ENCODE results near the gene STXBP6.

The STXBP6 gene

DNA sequence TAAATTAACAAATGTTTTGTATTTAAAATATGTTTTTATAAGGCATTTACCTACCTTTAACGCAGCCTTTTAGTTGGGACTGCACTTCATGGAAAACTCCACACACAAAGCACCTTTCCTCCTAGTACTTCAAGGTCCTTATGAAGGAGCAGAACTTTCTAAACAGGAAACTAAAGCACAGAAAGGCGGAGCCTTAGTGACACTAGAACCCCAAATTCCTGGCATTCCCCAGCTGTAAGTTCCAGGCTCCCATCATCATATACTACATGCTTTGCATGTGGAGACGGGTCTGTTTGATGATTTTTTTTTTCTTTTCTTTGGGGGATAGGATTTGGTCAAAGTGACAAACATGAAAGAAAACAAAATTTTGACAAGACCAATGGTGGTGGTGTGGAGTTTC lies 39.5 kb downstream of the STXBP6 start:
- in situ Hi-C loops (cut with HindIII; ENCODE audit: low sequenced_read_pairs), result no loop called here
- DNase-seq (ENCODE audit: low read depth, low spot score), result no peak

DNA sequence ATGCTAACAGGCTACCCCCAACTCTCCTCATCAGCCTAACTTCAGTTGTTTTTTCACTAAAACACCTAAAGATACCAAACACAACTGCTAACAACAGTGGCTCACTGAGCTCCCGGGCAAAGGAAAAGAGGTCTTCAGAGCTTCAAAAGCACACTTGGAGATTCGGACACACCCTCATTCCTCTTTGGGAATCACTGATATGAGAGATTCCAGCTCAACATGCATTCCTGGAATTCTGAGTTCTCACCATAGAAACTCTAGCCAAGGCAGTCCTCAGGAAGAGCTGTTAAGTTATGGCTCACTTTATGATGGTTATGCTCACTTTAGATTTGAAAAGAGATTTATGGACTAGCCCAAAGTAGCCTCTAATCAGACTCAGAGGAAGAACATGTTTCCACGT lies 40.1 kb downstream of the STXBP6 start:
- no peak overlapping the region for H3K4me3 ChIP-seq (ENCODE audit: low read depth, low read length)
- in situ Hi-C loops (cut with HindIII; ENCODE audit: low sequenced_read_pairs), result no loop called here
- TF ChIP-seq, protein P1, sequence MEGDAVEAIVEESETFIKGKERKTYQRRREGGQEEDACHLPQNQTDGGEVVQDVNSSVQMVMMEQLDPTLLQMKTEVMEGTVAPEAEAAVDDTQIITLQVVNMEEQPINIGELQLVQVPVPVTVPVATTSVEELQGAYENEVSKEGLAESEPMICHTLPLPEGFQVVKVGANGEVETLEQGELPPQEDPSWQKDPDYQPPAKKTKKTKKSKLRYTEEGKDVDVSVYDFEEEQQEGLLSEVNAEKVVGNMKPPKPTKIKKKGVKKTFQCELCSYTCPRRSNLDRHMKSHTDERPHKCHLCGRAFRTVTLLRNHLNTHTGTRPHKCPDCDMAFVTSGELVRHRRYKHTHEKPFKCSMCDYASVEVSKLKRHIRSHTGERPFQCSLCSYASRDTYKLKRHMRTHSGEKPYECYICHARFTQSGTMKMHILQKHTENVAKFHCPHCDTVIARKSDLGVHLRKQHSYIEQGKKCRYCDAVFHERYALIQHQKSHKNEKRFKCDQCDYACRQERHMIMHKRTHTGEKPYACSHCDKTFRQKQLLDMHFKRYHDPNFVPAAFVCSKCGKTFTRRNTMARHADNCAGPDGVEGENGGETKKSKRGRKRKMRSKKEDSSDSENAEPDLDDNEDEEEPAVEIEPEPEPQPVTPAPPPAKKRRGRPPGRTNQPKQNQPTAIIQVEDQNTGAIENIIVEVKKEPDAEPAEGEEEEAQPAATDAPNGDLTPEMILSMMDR (IDR thresholded peaks at IDR 0.05; ENCODE audit: low read depth, low read length), result no peak
- DNase-seq (ENCODE audit: low read depth, low spot score), result peak; percentile 22

More for the DNA sequence above, 39.5 kb downstream of the STXBP6 start:
- no peak overlapping the region for H3K4me3 ChIP-seq (ENCODE audit: low read depth, low read length)
- TF ChIP-seq, protein P1 (IDR thresholded peaks at IDR 0.05; ENCODE audit: low read depth, low read length), result no peak

DNA sequence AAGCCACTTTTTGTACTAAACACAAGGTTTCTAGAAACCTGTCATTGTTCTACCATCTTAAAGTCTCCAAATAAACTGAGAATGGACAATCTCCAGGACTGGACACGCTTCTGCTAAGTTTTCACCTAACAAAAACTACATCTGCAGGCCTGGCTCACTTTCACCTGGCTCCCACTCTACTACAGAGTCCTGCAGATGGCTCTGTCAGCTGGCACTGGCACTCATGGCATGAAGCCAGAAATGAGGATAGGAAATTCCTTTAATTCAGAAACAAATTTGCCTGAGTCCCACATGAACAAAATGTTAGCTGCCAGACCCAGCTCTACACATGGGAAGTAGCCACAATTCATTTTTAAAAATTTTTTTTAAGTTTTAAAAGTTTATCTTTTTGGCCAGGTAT lies 42.1 kb downstream of the STXBP6 start:
- in situ Hi-C loops (cut with HindIII; ENCODE audit: low sequenced_read_pairs), result no loop called here
- H3K4me3 ChIP-seq (ENCODE audit: low read depth, low read length), result no peak overlapping the region
- DNase-seq (ENCODE audit: low read depth, low spot score), result no peak
- TF ChIP-seq, protein P1 (IDR thresholded peaks at IDR 0.05; ENCODE audit: low read depth, low read length), result no peak

DNA sequence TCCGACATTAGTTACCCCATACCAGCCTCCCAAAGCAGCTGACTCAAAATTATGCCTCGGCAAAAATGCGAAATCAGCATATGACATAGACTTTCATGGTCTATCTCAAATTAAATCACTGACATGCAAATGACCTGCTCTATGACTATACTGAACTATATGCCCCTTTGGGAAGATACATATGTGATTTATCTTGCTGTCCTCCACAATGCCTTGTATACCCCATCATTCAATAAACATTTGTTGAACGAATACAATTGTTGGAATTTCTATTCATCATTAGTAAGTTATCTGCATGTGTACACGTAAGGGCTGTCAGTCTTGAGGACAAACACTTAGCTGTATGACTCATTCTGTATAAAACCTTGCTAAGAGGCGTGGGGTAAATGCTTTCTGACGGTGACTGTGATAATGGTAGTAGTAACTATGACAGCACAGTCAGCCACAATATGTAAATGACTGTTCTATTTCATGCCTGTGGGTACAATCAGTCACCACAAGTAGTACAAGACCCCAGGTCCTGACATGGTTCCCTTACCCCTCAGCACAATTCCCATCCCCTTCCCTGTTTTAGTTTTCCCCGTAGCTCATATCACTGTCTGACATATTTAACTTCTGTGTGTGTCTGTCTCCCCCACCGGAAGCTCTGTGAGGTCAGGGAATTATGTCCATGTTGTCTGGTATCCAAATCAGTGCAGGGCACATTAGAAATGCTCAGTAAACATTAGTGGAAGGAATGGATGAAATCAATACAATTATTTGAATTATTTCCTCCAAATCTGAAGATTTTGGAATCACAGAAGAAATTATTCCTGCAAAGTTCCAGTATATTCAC lies 42.8 kb downstream of the STXBP6 start:
- in situ Hi-C loops (cut with HindIII; ENCODE audit: low sequenced_read_pairs), result no loop called here
- peak; percentile 78 for DNase-seq (ENCODE audit: low read depth, low spot score)
- H3K4me3 ChIP-seq (ENCODE audit: low read depth, low read length), result no peak overlapping the region
- TF ChIP-seq, protein P1 (IDR thresholded peaks at IDR 0.05; ENCODE audit: low read depth, low read length), result no peak

DNA sequence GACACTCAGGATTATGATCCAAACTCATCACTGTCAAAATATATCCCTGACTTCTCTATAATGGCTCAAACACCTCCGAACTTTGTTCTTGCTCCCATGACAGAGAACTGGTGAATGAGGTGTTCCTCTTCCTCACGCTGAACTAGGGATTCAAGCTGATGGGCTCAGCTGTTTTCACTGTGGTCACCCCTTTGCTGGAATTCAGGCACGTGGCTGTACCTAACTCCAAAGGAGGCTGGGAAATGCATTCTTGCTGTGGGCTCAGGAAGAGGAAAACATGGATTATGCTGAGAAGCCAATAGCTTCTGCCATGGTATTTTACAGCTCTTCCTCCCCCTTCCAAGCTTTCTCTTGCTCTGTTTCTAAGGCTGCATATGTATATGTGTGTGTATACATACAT lies 43.9 kb downstream of the STXBP6 start:
- DNase-seq (ENCODE audit: low read depth, low spot score), result no peak
- no peak overlapping the region for H3K4me3 ChIP-seq (ENCODE audit: low read depth, low read length)
- TF ChIP-seq, protein P1 (IDR thresholded peaks at IDR 0.05; ENCODE audit: low read depth, low read length), result no peak
- in situ Hi-C loops (cut with HindIII; ENCODE audit: low sequenced_read_pairs), result no loop called here

DNA sequence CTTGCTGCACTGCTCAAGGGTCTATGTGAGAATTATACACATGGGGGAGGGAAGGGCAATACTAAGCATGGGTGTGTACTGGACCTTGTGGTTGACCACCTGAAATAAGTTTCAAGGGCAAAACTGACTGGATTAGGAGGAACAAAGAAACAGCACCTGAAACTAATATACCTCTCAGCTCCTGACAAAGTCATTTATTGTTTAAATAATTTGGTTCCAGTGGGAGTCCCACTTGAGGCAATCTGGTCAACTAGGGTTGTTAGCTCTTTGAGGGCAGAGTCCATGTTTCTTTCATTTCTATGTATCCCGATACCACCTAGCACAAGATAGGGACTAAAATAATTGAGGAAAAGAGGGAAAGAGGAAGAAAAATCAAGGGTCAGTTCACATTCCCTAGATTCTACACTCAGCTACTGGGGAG lies 45.5 kb downstream of the STXBP6 start:
- no peak for DNase-seq (ENCODE audit: low read depth, low spot score)
- H3K4me3 ChIP-seq (ENCODE audit: low read depth, low read length), result no peak overlapping the region
- TF ChIP-seq, protein P1 (IDR thresholded peaks at IDR 0.05; ENCODE audit: low read depth, low read length), result no peak
- in situ Hi-C loops (cut with HindIII; ENCODE audit: low sequenced_read_pairs), result no loop called here

Measured in astrocyte of the spinal cord (primary cell).